ENCODE data around the gene MRAS. TPM values are rescaled to one million over a fixed set of nuclear protein-coding genes. Genes with fewer than 3 reads are reported as not detected.

The MRAS gene
- 100 to 1,000 TPM in 1 of 8 experiments, 10 to 100 TPM in 7; 30.3 to 150 (median 42.1) TPM for total RNA-seq

GRCh38 chr3:138347960-138348753 is at the start of gene MRAS:
Gene MRAS (plus strand): TSS chr3:138348579. CDS start chr3:138372884, 24,305 bp downstream.
- Histone ChIP-seq H3K27ac (peak within 1 kb of the TSS; percentile 76 to 82), H3K4me1 (replicated peaks in 1 of 2) (peaks cover 14 to 15% of the 10 kb centered on the region in 2 donors), H3K4me3 (peak within 1 kb of the TSS; percentile 43 to 67 (median 53))
- in situ Hi-C loops (cut with MboI; ENCODE audit: low pct_unique_long_range_greater_than_20kb in 2 of 9, low sequenced_read_pairs in 9 of 9, unreplicated experiment in 9 of 9), result no loop called here
- peak; percentile 50 to 86 (median 82) for ATAC-seq (replicated peaks in 6 of 8)
- 0 to 15% (median 1%) methylated on average over 1 to 18 of the region's 93 CpGs; no CpG with 5 or more reads in 2 of the 10 experiments for WGBS, 10 experiments

GRCh38 chr3:138300647-138301046 is 47.7 kb upstream of the MRAS start:
- 0 to 100% (median 100%) methylated on average over 1 to 2 of the region's 2 CpGs; no CpG with 5 or more reads in 4 of the 10 experiments for WGBS, 10 experiments
- H3K4me1 ChIP-seq (replicated peaks in 1 of 2), result no peaks in the 10 kb centered on the region
- no peak overlapping the region for H3K27ac ChIP-seq
- H3K4me3 ChIP-seq, result no peak overlapping the region
- in situ Hi-C loops (cut with MboI; ENCODE audit: low pct_unique_long_range_greater_than_20kb in 2 of 9, low sequenced_read_pairs in 9 of 9, unreplicated experiment in 9 of 9), result no loop called here
- no peak for ATAC-seq (replicated peaks in 6 of 8)

- WGBS, 10 experiments, result 31 to 100% (median 87%) methylated on average over 1 to 6 of the region's 6 CpGs; no CpG with 5 or more reads in 2 of the 10 experiments
- H3K4me3 ChIP-seq, result no peak overlapping the region
- no peak overlapping the region for H3K27ac ChIP-seq
- no peak for ATAC-seq (replicated peaks in 6 of 8)
- in situ Hi-C loops (cut with MboI; ENCODE audit: low pct_unique_long_range_greater_than_20kb in 2 of 9, low sequenced_read_pairs in 9 of 9, unreplicated experiment in 9 of 9), result no loop called here
- no peaks in the 10 kb centered on the region for H3K4me1 ChIP-seq (replicated peaks in 1 of 2)
These were observed 44.9 kb upstream of the MRAS start for GRCh38 chr3:138303474-138303873.

GRCh38 chr3:138307899-138308298 is 40.5 kb upstream of the MRAS start:
- Histone ChIP-seq H3K27ac (no peak overlapping the region), H3K4me3 (no peak overlapping the region), H3K4me1 (replicated peaks in 1 of 2) (no peaks in the 10 kb centered on the region)
- in situ Hi-C loops (cut with MboI; ENCODE audit: low pct_unique_long_range_greater_than_20kb in 2 of 9, low sequenced_read_pairs in 9 of 9, unreplicated experiment in 9 of 9), result no loop called here
- no peak for ATAC-seq (replicated peaks in 6 of 8)
- WGBS, 10 experiments, result 46 to 89% (median 80%) methylated on average over 2 to 5 of the region's 5 CpGs

- no peak for ATAC-seq (replicated peaks in 6 of 8)
- H3K4me3 ChIP-seq, result no peak overlapping the region
- in situ Hi-C loops (cut with MboI; ENCODE audit: low pct_unique_long_range_greater_than_20kb in 2 of 9, low sequenced_read_pairs in 9 of 9, unreplicated experiment in 9 of 9), result no loop called here
- no peak overlapping the region for H3K27ac ChIP-seq
- H3K4me1 ChIP-seq (replicated peaks in 1 of 2), result no peaks in the 10 kb centered on the region
These were observed 39.6 kb upstream of the MRAS start for GRCh38 chr3:138308783-138309182.

GRCh38 chr3:138310494-138310893 is 37.9 kb upstream of the MRAS start:
- 28 to 89% (median 74%) methylated on average over 3 to 4 of the region's 4 CpGs for WGBS, 10 experiments
- no peak overlapping the region for H3K27ac ChIP-seq
- H3K4me1 ChIP-seq (replicated peaks in 1 of 2), result no peaks in the 10 kb centered on the region
- in situ Hi-C loops (cut with MboI; ENCODE audit: low pct_unique_long_range_greater_than_20kb in 2 of 9, low sequenced_read_pairs in 9 of 9, unreplicated experiment in 9 of 9), result no loop called here
- no peak for ATAC-seq (replicated peaks in 6 of 8)
- no peak overlapping the region for H3K4me3 ChIP-seq

- WGBS, 10 experiments, result 0 to 100% (median 85%) methylated on average over 1 of the region's 1 CpG; no CpG with 5 or more reads in 2 of the 10 experiments
- in situ Hi-C loops (cut with MboI; ENCODE audit: low pct_unique_long_range_greater_than_20kb in 2 of 9, low sequenced_read_pairs in 9 of 9, unreplicated experiment in 9 of 9), result no loop called here
These were observed 33.6 kb upstream of the MRAS start for GRCh38 chr3:138314751-138315150.

GRCh38 chr3:138317687-138318086 is 30.7 kb upstream of the MRAS start:
- WGBS, 10 experiments, result 50 to 89% (median 57%) methylated on average over 1 of the region's 1 CpG; no CpG with 5 or more reads in 5 of the 10 experiments
- Histone ChIP-seq H3K4me3 (no peak overlapping the region), H3K4me1 (replicated peaks in 1 of 2) (no peaks in the 10 kb centered on the region), H3K27ac (no peak overlapping the region)
- in situ Hi-C loops (cut with MboI; ENCODE audit: low pct_unique_long_range_greater_than_20kb in 2 of 9, low sequenced_read_pairs in 9 of 9, unreplicated experiment in 9 of 9), result no loop called here
- ATAC-seq (replicated peaks in 6 of 8), result no peak

More at GRCh38 chr3:138314751-138315150, 33.6 kb upstream of the MRAS start:
- Histone ChIP-seq H3K4me3 (no peak overlapping the region), H3K4me1 (replicated peaks in 1 of 2) (no peaks in the 10 kb centered on the region), H3K27ac (no peak overlapping the region)
- ATAC-seq (replicated peaks in 6 of 8), result no peak

GRCh38 chr3:138323971-138324370 is 24.4 kb upstream of the MRAS start:
- no peak for ATAC-seq (replicated peaks in 6 of 8)
- peaks cover 5 to 6% of the 10 kb centered on the region in 2 donors for H3K4me1 ChIP-seq (replicated peaks in 1 of 2)
- in situ Hi-C loops (cut with MboI; ENCODE audit: low pct_unique_long_range_greater_than_20kb in 2 of 9, low sequenced_read_pairs in 9 of 9, unreplicated experiment in 9 of 9), result no loop called here
- H3K27ac ChIP-seq, result no peak overlapping the region
- H3K4me3 ChIP-seq, result no peak overlapping the region
- WGBS, 10 experiments, result 67 to 100% (median 90%) methylated on average over 1 to 3 of the region's 4 CpGs; no CpG with 5 or more reads in 4 of the 10 experiments

- Histone ChIP-seq H3K4me1 (replicated peaks in 1 of 2) (peaks cover 5 to 6% of the 10 kb centered on the region in 2 donors), H3K27ac (no peak overlapping the region), H3K4me3 (no peak overlapping the region)
- in situ Hi-C loops (cut with MboI; ENCODE audit: low pct_unique_long_range_greater_than_20kb in 2 of 9, low sequenced_read_pairs in 9 of 9, unreplicated experiment in 9 of 9), result no loop called here
- no peak for ATAC-seq (replicated peaks in 6 of 8)
These were observed 22.4 kb upstream of the MRAS start for GRCh38 chr3:138325990-138326389.

- in situ Hi-C loops (cut with MboI; ENCODE audit: low pct_unique_long_range_greater_than_20kb in 2 of 9, low sequenced_read_pairs in 9 of 9, unreplicated experiment in 9 of 9), result no loop called here
- Histone ChIP-seq H3K4me1 (replicated peaks in 1 of 2) (peaks cover 5 to 6% of the 10 kb centered on the region in 2 donors), H3K4me3 (no peak overlapping the region), H3K27ac (no peak overlapping the region)
- no peak for ATAC-seq (replicated peaks in 6 of 8)
- WGBS, 10 experiments, result 65 to 100% (median 94%) methylated on average over 1 to 11 of the region's 12 CpGs; no CpG with 5 or more reads in 1 of the 10 experiments
These were observed 21.3 kb upstream of the MRAS start for GRCh38 chr3:138326866-138327595.

GRCh38 chr3:138327831-138328230 is 20.5 kb upstream of the MRAS start:
- no peak overlapping the region for H3K4me3 ChIP-seq
- no peak for ATAC-seq (replicated peaks in 6 of 8)
- WGBS, 10 experiments, result 46 to 100% (median 63%) methylated on average over 1 to 3 of the region's 4 CpGs; no CpG with 5 or more reads in 5 of the 10 experiments
- H3K27ac ChIP-seq, result no peak overlapping the region
- in situ Hi-C loops (cut with MboI; ENCODE audit: low pct_unique_long_range_greater_than_20kb in 2 of 9, low sequenced_read_pairs in 9 of 9, unreplicated experiment in 9 of 9), result no loop called here
- H3K4me1 ChIP-seq (replicated peaks in 1 of 2), result peaks cover 5 to 6% of the 10 kb centered on the region in 2 donors

GRCh38 chr3:138328341-138328740 is 20.0 kb upstream of the MRAS start:
- ATAC-seq (replicated peaks in 6 of 8), result peak in 2 of 8 experiments; percentile 12 to 17
- H3K4me1 ChIP-seq (replicated peaks in 1 of 2), result peaks cover 5 to 6% of the 10 kb centered on the region in 2 donors
- H3K4me3 ChIP-seq, result peak overlapping the region; percentile 47 to 64 (median 54)
- 0 to 40% (median 0%) methylated on average over 1 to 2 of the region's 2 CpGs; no CpG with 5 or more reads in 3 of the 10 experiments for WGBS, 10 experiments
- H3K27ac ChIP-seq, result no peak overlapping the region
- in situ Hi-C loops (cut with MboI; ENCODE audit: low pct_unique_long_range_greater_than_20kb in 2 of 9, low sequenced_read_pairs in 9 of 9, unreplicated experiment in 9 of 9), result no loop called here

All from motor neuron (in vitro differentiated cells).